Esophagus squamous epithelium (tissue), 4 donors: Measurements from ENCODE around the gene GLB1L.

Source experiments
- POLR2A ChIP-seq, 4 donors: fragments of 450-650 bp; IDR thresholded peaks; one replicate each; pipeline ENCODE4 v1.6.1; 2017; ENCODE audit warnings: antibody characterized with exemption in 4 of 4, mild to moderate bottlenecking in 4 of 4, moderate library complexity in 3 of 4
- TF ChIP-seq, protein P1 (sequence below), 6 experiments: fragments of 450-650 bp in 4 of 6; fragments of 200-600 bp in 2 of 6; sonication (generic) in 2 of 6; IDR thresholded peaks; one replicate each; pipeline ENCODE4 v1.5.1; 2016 to 2019; ENCODE audit warnings: antibody characterized with exemption in 6 of 6, mild to moderate bottlenecking in 4 of 6, moderate library complexity in 4 of 6

- TF ChIP-seq, protein P1, sequence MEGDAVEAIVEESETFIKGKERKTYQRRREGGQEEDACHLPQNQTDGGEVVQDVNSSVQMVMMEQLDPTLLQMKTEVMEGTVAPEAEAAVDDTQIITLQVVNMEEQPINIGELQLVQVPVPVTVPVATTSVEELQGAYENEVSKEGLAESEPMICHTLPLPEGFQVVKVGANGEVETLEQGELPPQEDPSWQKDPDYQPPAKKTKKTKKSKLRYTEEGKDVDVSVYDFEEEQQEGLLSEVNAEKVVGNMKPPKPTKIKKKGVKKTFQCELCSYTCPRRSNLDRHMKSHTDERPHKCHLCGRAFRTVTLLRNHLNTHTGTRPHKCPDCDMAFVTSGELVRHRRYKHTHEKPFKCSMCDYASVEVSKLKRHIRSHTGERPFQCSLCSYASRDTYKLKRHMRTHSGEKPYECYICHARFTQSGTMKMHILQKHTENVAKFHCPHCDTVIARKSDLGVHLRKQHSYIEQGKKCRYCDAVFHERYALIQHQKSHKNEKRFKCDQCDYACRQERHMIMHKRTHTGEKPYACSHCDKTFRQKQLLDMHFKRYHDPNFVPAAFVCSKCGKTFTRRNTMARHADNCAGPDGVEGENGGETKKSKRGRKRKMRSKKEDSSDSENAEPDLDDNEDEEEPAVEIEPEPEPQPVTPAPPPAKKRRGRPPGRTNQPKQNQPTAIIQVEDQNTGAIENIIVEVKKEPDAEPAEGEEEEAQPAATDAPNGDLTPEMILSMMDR (IDR thresholded peaks at IDR 0.05), result no peak
- TF ChIP-seq POLR2A (IDR thresholded peaks at IDR 0.05), result no peak
Measured at GRCh38 chr2:219186754-219187456, 58.3 kb downstream of the GLB1L start.
